Fibroblast of the aortic adventitia (primary cell): ENCODE measurements around the gene BAIAP3. TPM values are rescaled to one million over a fixed set of nuclear protein-coding genes. Genes with fewer than 3 reads are reported as not detected.
A peak's percentile ranks its signal among the peaks of the same experiment; 100 is the strongest.

Experiments
- DNase-seq: peaks from one replicate; pipeline ENCODE4 v3.0.0-alpha.2; 2010; ENCODE audit warnings: low read depth
- H3K4me3 ChIP-seq: 2 replicates; pipeline ENCODE4 v1.5.1; 2011; ENCODE audit warnings: low read depth, mild to moderate bottlenecking, control low read depth, low read length, moderate library complexity
- CTCF ChIP-seq: IDR thresholded peaks from 2 replicates; pipeline ENCODE4 v1.5.1; 2011; ENCODE audit warnings: mild to moderate bottlenecking, low read length, control low read depth, inconsistent platforms; ENCODE audit not compliant: insufficient read depth
- total RNA-seq: library from RNA; depleted of rRNA; stranded (reverse); fragments of >200 nt; gene quantifications from 2 replicates; pipeline ENCODE4 v1.2.3, GENCODE V29; 2012; ENCODE audit warnings: low replicate concordance

Gene BAIAP3
- total RNA-seq, 1 donor: 0.09 TPM

GRCh38 chr16:1300664-1301476, 32.6 kb upstream of the BAIAP3 start:
- H3K4me3 ChIP-seq: no peak overlapping the region
- peak; percentile 32 for DNase-seq
- TF ChIP-seq CTCF: peak; percentile 87

- no peak for DNase-seq
- no peak overlapping the region for H3K4me3 ChIP-seq
- TF ChIP-seq CTCF: no peak
Observed at GRCh38 chr16:1301562-1301961, 31.9 kb upstream of the BAIAP3 start.

GRCh38 chr16:1305823-1306222, 27.6 kb upstream of the BAIAP3 start:
- H3K4me3 ChIP-seq: no peak overlapping the region
- TF ChIP-seq CTCF: no peak
- no peak for DNase-seq

- no peak overlapping the region for H3K4me3 ChIP-seq
- TF ChIP-seq CTCF: no peak
- no peak for DNase-seq
Observed at GRCh38 chr16:1306334-1306733, 27.1 kb upstream of the BAIAP3 start.

- no peak for TF ChIP-seq CTCF
- peak; percentile 13 for DNase-seq
- H3K4me3 ChIP-seq: peak overlapping the region; percentile 74
Observed at GRCh38 chr16:1308036-1308976, 25.1 kb upstream of the BAIAP3 start.

- no peak for TF ChIP-seq CTCF
- peak within 1 kb of the TSS; percentile 82 for H3K4me3 ChIP-seq
- DNase-seq: peak; percentile 99
Observed at GRCh38 chr16:1308977-1309885, 24.2 kb upstream of the BAIAP3 start, which contains the start of gene UBE2I. TSS of gene UBE2I (plus strand) at chr16:1309636. CDS start at chr16:1314031, 4,395 bp downstream.
